ENCODE data around the gene TBC1D22B.

Gene TBC1D22B

DNA sequence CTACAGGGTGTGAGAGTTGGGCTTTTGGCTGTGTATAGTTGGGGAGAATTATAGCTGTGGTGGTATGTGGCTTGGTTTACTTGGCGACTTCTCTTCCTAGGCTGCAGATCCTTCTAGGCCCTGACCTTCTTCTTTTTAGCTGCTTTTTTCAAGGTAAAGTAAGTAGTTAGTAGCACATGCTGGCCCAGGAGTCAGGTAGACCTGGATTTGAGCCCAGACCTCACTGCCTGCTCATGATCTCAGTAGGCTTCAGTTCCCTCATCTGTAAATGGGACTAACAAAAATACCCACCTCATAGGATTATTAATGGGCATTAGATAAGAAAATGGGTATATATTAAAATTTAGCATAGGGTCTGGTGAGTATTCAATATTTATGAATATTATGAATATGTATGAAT lies 17.8 kb downstream of the TBC1D22B start:
- no peak for DNase-seq
- Histone ChIP-seq H3K4me1 (ENCODE audit: control insufficient read depth, insufficient read depth, low read depth, low read length) (peaks cover 4% of the 10 kb centered on the region), H3K4me3 (ENCODE audit: insufficient read depth in 1 of 2, low read depth in 1 of 2, low read length in 2 of 2) (no peak overlapping the region), H2AK5ac (ENCODE audit: low read length, severe bottlenecking) (no peak overlapping the region), H2AFZ (ENCODE audit: low read depth, low read length) (no peak overlapping the region), H2BK15ac (ENCODE audit: low read depth, poor library complexity, severe bottlenecking) (no peak overlapping the region), H3K9ac (ENCODE audit: low read length) (no peak overlapping the region), H3K4me2 (ENCODE audit: low read length, poor library complexity, severe bottlenecking) (no peak overlapping the region), H2BK120ac (ENCODE audit: low read depth, low read length) (no peak overlapping the region), H3K79me1 (replicated peaks; ENCODE audit: low read length, poor library complexity, severe bottlenecking) (peaks cover 34% of the 10 kb centered on the region), H4K91ac (ENCODE audit: low read length) (no peak overlapping the region), H3K18ac (ENCODE audit: low read depth in 1 of 2, low read length in 2 of 2) (no peak overlapping the region), H2BK5ac (ENCODE audit: low read depth, low read length, poor library complexity, severe bottlenecking) (no peak overlapping the region), H3K9me3 (ENCODE audit: control insufficient read depth, low read length) (no peaks in the 10 kb centered on the region), H3K27ac (ENCODE audit: low read length, poor library complexity, severe bottlenecking) (no peak overlapping the region), H3K23ac (ENCODE audit: low read length in 2 of 2) (no peak overlapping the region), H3K14ac (ENCODE audit: low read length in 2 of 2) (no peak overlapping the region), H3K27me3 (ENCODE audit: control insufficient read depth in 1 of 2, insufficient read depth in 1 of 2, low read length in 2 of 2) (no peaks in the 10 kb centered on the region), H4K8ac (ENCODE audit: low read length) (no peak overlapping the region), H2BK12ac (ENCODE audit: low read length in 2 of 2) (no peak overlapping the region), H3K36me3 (ENCODE audit: control insufficient read depth in 1 of 2, insufficient read depth in 2 of 2, low read depth in 1 of 2, low read length in 2 of 2) (peaks cover 5 to 28% of the 10 kb centered on the region in 2 experiments), H3K4ac (ENCODE audit: low read depth in 1 of 2, low read length in 2 of 2) (no peak overlapping the region)
- WGBS: 89% methylated on average over 1 of the region's 1 CpG

DNA sequence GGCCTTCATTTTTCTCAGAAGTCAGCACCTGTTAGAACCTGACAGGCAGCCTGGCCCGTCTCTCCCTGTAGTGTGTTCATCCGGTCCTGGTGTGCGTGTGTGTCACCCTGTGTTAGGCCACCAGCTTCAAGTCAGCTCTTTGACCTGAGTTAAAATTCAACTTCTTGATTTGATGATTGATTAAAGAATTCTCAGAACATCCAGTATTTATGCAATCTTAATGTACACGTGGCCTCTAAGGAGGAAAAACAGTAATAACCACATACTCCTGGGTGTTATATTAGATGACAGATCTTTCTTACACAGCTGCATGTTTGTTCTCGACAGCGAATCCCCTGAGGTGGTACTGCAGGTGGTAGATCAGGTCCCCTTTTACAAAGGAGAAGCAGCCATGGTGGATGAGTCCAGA lies 19.4 kb downstream of the TBC1D22B start:
- Histone ChIP-seq H4K8ac (ENCODE audit: low read length) (no peak overlapping the region), H2AK5ac (ENCODE audit: low read length, severe bottlenecking) (no peak overlapping the region)
- WGBS: 97% methylated on average over 5 of the region's 6 CpGs

DNA sequence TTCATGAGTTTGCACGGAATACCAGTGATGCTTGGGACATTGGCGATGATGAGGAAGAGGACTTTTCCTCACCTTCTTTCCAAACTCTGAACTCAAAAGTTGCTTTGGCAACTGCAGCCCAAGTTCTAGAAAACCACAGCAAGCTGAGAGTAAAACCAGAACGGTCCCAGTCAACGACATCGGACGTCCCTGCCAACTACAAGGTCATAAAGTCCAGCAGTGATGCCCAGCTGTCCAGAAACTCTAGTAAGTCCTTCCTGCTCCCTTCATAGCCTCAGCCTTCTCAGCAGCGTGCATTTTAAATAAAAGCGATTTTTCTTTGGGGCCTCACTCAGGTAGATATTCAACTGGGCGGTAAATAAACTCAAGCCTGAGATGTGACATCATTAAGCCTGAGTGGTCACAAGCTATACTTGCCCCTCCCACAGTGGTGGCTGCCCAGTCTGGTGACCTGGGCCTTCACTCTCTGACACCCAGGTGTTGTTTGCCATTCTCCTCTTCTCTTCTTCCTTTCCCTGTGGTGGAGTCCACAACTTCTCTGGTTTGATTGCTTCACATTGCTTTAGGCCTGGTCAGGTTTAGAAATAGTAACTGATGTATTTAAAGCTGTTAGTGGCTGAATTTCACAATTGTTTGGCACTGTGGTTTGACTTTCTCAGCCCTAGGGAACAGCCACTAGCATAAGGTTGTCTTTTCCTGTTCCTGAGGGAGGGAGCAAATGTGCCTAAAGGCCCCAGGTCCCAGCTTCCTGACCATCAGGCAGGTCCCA lies 22.0 kb downstream of the TBC1D22B start:
- H3K4me2 ChIP-seq (ENCODE audit: low read length, poor library complexity, severe bottlenecking): no peak overlapping the region
- H3K36me3 ChIP-seq (ENCODE audit: control insufficient read depth in 1 of 2, insufficient read depth in 2 of 2, low read depth in 1 of 2, low read length in 2 of 2): peaks cover 25 to 34% of the 10 kb centered on the region in 2 experiments
- no peak overlapping the region for H3K27ac ChIP-seq (ENCODE audit: low read length, poor library complexity, severe bottlenecking)
- no peak overlapping the region for H2AK5ac ChIP-seq (ENCODE audit: low read length, severe bottlenecking)
- WGBS: 97% methylated on average over 9 of the region's 9 CpGs
- H3K4me1 ChIP-seq (ENCODE audit: control insufficient read depth, insufficient read depth, low read depth, low read length): peaks cover 13% of the 10 kb centered on the region
- H3K9ac ChIP-seq (ENCODE audit: low read length): peak overlapping the region; percentile 26
- H2BK5ac ChIP-seq (ENCODE audit: low read depth, low read length, poor library complexity, severe bottlenecking): no peak overlapping the region
- DNase-seq: peak; percentile 89
- no peak overlapping the region for H2BK120ac ChIP-seq (ENCODE audit: low read depth, low read length)
- H4K91ac ChIP-seq (ENCODE audit: low read length): no peak overlapping the region
- H4K8ac ChIP-seq (ENCODE audit: low read length): no peak overlapping the region
- no peak overlapping the region for H3K18ac ChIP-seq (ENCODE audit: low read depth in 1 of 2, low read length in 2 of 2)
- no peak overlapping the region for H2AFZ ChIP-seq (ENCODE audit: low read depth, low read length)
- peaks cover 50% of the 10 kb centered on the region for H3K79me1 ChIP-seq (replicated peaks; ENCODE audit: low read length, poor library complexity, severe bottlenecking)
- H2BK12ac ChIP-seq (ENCODE audit: low read length in 2 of 2): no peak overlapping the region
- no peaks in the 10 kb centered on the region for H3K9me3 ChIP-seq (ENCODE audit: control insufficient read depth, low read length)
- H3K14ac ChIP-seq (ENCODE audit: low read length in 2 of 2): no peak overlapping the region
- H2BK15ac ChIP-seq (ENCODE audit: low read depth, poor library complexity, severe bottlenecking): no peak overlapping the region
- no peaks in the 10 kb centered on the region for H3K27me3 ChIP-seq (ENCODE audit: control insufficient read depth in 1 of 2, insufficient read depth in 1 of 2, low read length in 2 of 2)
- H3K4me3 ChIP-seq (ENCODE audit: insufficient read depth in 1 of 2, low read depth in 1 of 2, low read length in 2 of 2): peak overlapping the region in 1 of 2 experiments; percentile 32
- H3K23ac ChIP-seq (ENCODE audit: low read length in 2 of 2): no peak overlapping the region
- no peak overlapping the region for H3K4ac ChIP-seq (ENCODE audit: low read depth in 1 of 2, low read length in 2 of 2)

More for the DNA sequence above, 19.4 kb downstream of the TBC1D22B start:
- H3K14ac ChIP-seq (ENCODE audit: low read length in 2 of 2): no peak overlapping the region
- no peak overlapping the region for H2AFZ ChIP-seq (ENCODE audit: low read depth, low read length)
- H2BK15ac ChIP-seq (ENCODE audit: low read depth, poor library complexity, severe bottlenecking): no peak overlapping the region
- no peak overlapping the region for H3K18ac ChIP-seq (ENCODE audit: low read depth in 1 of 2, low read length in 2 of 2)
- H3K23ac ChIP-seq (ENCODE audit: low read length in 2 of 2): no peak overlapping the region
- peaks cover 8 to 29% of the 10 kb centered on the region in 2 experiments for H3K36me3 ChIP-seq (ENCODE audit: control insufficient read depth in 1 of 2, insufficient read depth in 2 of 2, low read depth in 1 of 2, low read length in 2 of 2)
- no peak for DNase-seq
- no peak overlapping the region for H3K9ac ChIP-seq (ENCODE audit: low read length)
- no peaks in the 10 kb centered on the region for H3K27me3 ChIP-seq (ENCODE audit: control insufficient read depth in 1 of 2, insufficient read depth in 1 of 2, low read length in 2 of 2)
- H2BK5ac ChIP-seq (ENCODE audit: low read depth, low read length, poor library complexity, severe bottlenecking): no peak overlapping the region
- H3K4me3 ChIP-seq (ENCODE audit: insufficient read depth in 1 of 2, low read depth in 1 of 2, low read length in 2 of 2): no peak overlapping the region
- no peak overlapping the region for H3K27ac ChIP-seq (ENCODE audit: low read length, poor library complexity, severe bottlenecking)
- no peak overlapping the region for H3K4ac ChIP-seq (ENCODE audit: low read depth in 1 of 2, low read length in 2 of 2)
- H3K9me3 ChIP-seq (ENCODE audit: control insufficient read depth, low read length): no peaks in the 10 kb centered on the region
- no peak overlapping the region for H2BK12ac ChIP-seq (ENCODE audit: low read length in 2 of 2)
- peaks cover 41% of the 10 kb centered on the region for H3K79me1 ChIP-seq (replicated peaks; ENCODE audit: low read length, poor library complexity, severe bottlenecking)
- H4K91ac ChIP-seq (ENCODE audit: low read length): no peak overlapping the region
- peaks cover 12% of the 10 kb centered on the region for H3K4me1 ChIP-seq (ENCODE audit: control insufficient read depth, insufficient read depth, low read depth, low read length)
- no peak overlapping the region for H2BK120ac ChIP-seq (ENCODE audit: low read depth, low read length)
- H3K4me2 ChIP-seq (ENCODE audit: low read length, poor library complexity, severe bottlenecking): no peak overlapping the region

DNA sequence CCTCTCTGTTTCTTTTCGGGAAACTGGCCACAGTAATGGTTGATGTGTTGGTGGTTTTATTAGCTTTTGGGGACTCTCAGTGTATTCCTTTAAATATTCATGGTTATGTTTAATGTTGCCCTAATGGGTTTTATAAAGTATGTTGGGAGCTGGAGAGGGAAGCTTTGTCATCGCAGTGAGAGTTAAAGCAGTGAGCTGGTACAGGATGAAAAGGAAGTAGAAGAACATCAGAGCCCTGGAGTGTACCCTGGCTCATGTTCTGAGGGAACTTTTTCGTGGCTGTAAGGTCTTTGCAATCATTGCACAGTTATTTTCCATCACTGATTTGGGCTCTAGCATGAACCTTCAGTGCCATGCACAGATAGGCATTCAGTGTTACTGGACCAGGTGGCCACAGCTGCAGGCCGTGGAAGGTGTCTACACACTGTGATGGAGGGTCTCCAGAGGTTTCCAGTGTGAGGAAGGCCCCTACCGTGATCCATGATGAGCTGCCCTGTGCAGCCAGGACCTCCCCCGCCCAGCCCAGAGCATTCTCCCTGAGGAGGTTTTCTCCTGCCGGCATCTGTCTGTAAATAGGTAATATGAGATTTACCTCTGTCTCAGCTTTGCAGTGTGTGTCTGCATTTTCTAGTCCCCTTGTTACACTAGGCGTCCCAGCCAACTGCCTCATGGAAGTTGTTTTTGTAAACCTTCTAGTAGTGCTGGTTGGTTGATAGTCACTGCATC lies 22.8 kb downstream of the TBC1D22B start:
- no peak overlapping the region for H3K4me3 ChIP-seq (ENCODE audit: insufficient read depth in 1 of 2, low read depth in 1 of 2, low read length in 2 of 2)
- no peak overlapping the region for H2BK120ac ChIP-seq (ENCODE audit: low read depth, low read length)
- no peak overlapping the region for H3K23ac ChIP-seq (ENCODE audit: low read length in 2 of 2)
- H3K4ac ChIP-seq (ENCODE audit: low read depth in 1 of 2, low read length in 2 of 2): no peak overlapping the region
- H2AFZ ChIP-seq (ENCODE audit: low read depth, low read length): no peak overlapping the region
- peaks cover 48% of the 10 kb centered on the region for H3K79me1 ChIP-seq (replicated peaks; ENCODE audit: low read length, poor library complexity, severe bottlenecking)
- no peak overlapping the region for H2AK5ac ChIP-seq (ENCODE audit: low read length, severe bottlenecking)
- H4K8ac ChIP-seq (ENCODE audit: low read length): no peak overlapping the region
- H3K9me3 ChIP-seq (ENCODE audit: control insufficient read depth, low read length): no peaks in the 10 kb centered on the region
- no peak for DNase-seq
- no peak overlapping the region for H4K91ac ChIP-seq (ENCODE audit: low read length)
- no peak overlapping the region for H2BK5ac ChIP-seq (ENCODE audit: low read depth, low read length, poor library complexity, severe bottlenecking)
- 98% methylated on average over 8 of the region's 8 CpGs for WGBS
- no peak overlapping the region for H3K4me2 ChIP-seq (ENCODE audit: low read length, poor library complexity, severe bottlenecking)
- peak overlapping the region; percentile 6 for H3K27ac ChIP-seq (ENCODE audit: low read length, poor library complexity, severe bottlenecking)
- no peaks in the 10 kb centered on the region for H3K27me3 ChIP-seq (ENCODE audit: control insufficient read depth in 1 of 2, insufficient read depth in 1 of 2, low read length in 2 of 2)
- no peak overlapping the region for H3K18ac ChIP-seq (ENCODE audit: low read depth in 1 of 2, low read length in 2 of 2)
- no peak overlapping the region for H3K14ac ChIP-seq (ENCODE audit: low read length in 2 of 2)
- peaks cover 31 to 39% of the 10 kb centered on the region in 2 experiments for H3K36me3 ChIP-seq (ENCODE audit: control insufficient read depth in 1 of 2, insufficient read depth in 2 of 2, low read depth in 1 of 2, low read length in 2 of 2)
- H2BK12ac ChIP-seq (ENCODE audit: low read length in 2 of 2): peak overlapping the region in 1 of 2 experiments; percentile 82
- H3K9ac ChIP-seq (ENCODE audit: low read length): peak overlapping the region; percentile 26
- H2BK15ac ChIP-seq (ENCODE audit: low read depth, poor library complexity, severe bottlenecking): no peak overlapping the region
- peaks cover 13% of the 10 kb centered on the region for H3K4me1 ChIP-seq (ENCODE audit: control insufficient read depth, insufficient read depth, low read depth, low read length)
